HepG2 (cell line): Measurements from ENCODE around the gene RXFP1. TPM values are rescaled to one million over a fixed set of nuclear protein-coding genes. Genes with fewer than 3 reads are reported as not detected.
A peak's percentile ranks its signal among the peaks of the same experiment; 100 is the strongest.

Experiments
- FIP1L1 ChIP-seq: fragments of 200-400 bp; formaldehyde crosslinking; IDR thresholded peaks from 2 replicates; pipeline ENCODE4 v1.6.1; 2018; ENCODE audit warnings: low read depth, mild to moderate bottlenecking, low read length, moderate library complexity, borderline replicate concordance; ENCODE audit not compliant: insufficient read depth
- FOSL1 ChIP-seq: sonication (generic); formaldehyde crosslinking; IDR thresholded peaks from 2 replicates; pipeline ENCODE4 v1.9.0; 2021; ENCODE audit warnings: missing genetic modification reagents, borderline replicate concordance
- HBP1 ChIP-seq: IDR thresholded peaks from 2 replicates; pipeline ENCODE4 v1.6.1; 2016; ENCODE audit warnings: low read depth, control low read depth
- KAT2B ChIP-seq: fragments of 150-350 bp; IDR thresholded peaks from 2 replicates; pipeline ENCODE4 v1.6.1; 2014; ENCODE audit warnings: low read depth, low read length, borderline replicate concordance
- MYC ChIP-seq: sonication (generic); formaldehyde crosslinking; IDR thresholded peaks from 2 replicates; pipeline ENCODE4 v1.9.0; 2021; ENCODE audit warnings: missing genetic modification reagents, borderline replicate concordance
- NCOA5 ChIP-seq: sonication (generic); formaldehyde crosslinking; IDR thresholded peaks from 2 replicates; pipeline ENCODE4 v1.4.0; 2020; ENCODE audit warnings: missing genetic modification reagents
- PHB2 ChIP-seq: fragments of 450-650 bp; IDR thresholded peaks from 2 replicates; pipeline ENCODE4 v1.6.1; 2018; ENCODE audit not compliant: partially characterized antibody
- PHF21A ChIP-seq: sonication (generic); formaldehyde crosslinking; IDR thresholded peaks from 2 replicates; pipeline ENCODE4 v1.5.0; 2020; ENCODE audit warnings: mild to moderate bottlenecking, missing genetic modification reagents
- PHF8 ChIP-seq: sonication (generic); formaldehyde crosslinking; IDR thresholded peaks from 2 replicates; pipeline ENCODE4 v1.5.0; 2020; ENCODE audit warnings: missing genetic modification reagents
- RORA ChIP-seq: sonication (generic); formaldehyde crosslinking; IDR thresholded peaks from 2 replicates; pipeline ENCODE4 v1.5.0; 2020; ENCODE audit warnings: mild to moderate bottlenecking, missing genetic modification reagents, moderate library complexity
- SMAD9 ChIP-seq: sonication (generic); formaldehyde crosslinking; IDR thresholded peaks from 2 replicates; pipeline ENCODE4 v1.5.1; 2020; ENCODE audit warnings: mild to moderate bottlenecking, missing genetic modification reagents
- THAP11 ChIP-seq: IDR thresholded peaks from 2 replicates; pipeline ENCODE4 v1.6.1; 2016; ENCODE audit warnings: missing biosample characterization, missing genetic modification reagents
- ZKSCAN1 ChIP-seq: fragments of 150-350 bp; IDR thresholded peaks from 2 replicates; pipeline ENCODE4 v1.6.1; 2014; ENCODE audit warnings: low read length
- ZNF12 ChIP-seq: sonication (generic); formaldehyde crosslinking; IDR thresholded peaks from 2 replicates; pipeline ENCODE4 v1.5.0; 2020; ENCODE audit warnings: missing genetic modification reagents
- ZNF530 ChIP-seq: sonication (generic); formaldehyde crosslinking; IDR thresholded peaks from 2 replicates; pipeline ENCODE4 v1.5.0; 2020; ENCODE audit warnings: low read depth, mild to moderate bottlenecking, missing genetic modification reagents
- ZSCAN9 ChIP-seq: IDR thresholded peaks from 2 replicates; pipeline ENCODE4 v1.6.1; 2016; ENCODE audit warnings: borderline replicate concordance
- polyA plus RNA-seq, 8 experiments: library from polyadenylated mRNA; depleted of rRNA in 3 of 8; stranded (reverse) in 7 of 8; unstranded in 1 of 8; fragments of >200 nt; fragmentation: Illumina TruSeq in 4 of 8; extraction: Trizol in 4 of 8; gene quantifications; 2 replicates each; pipeline versions ENCODE4 v1.2.1 to v1.2.3, GENCODE V29; 2011 to 2016; ENCODE audit warnings: low read depth in 4 of 8, missing spikeins in 1 of 8, mixed read lengths in 1 of 8; ENCODE audit not compliant: insufficient read depth in 1 of 8
- total RNA-seq, 5 experiments: library from RNA; depleted of rRNA; stranded (reverse); fragments of >200 nt; fragmentation: Illumina TruSeq; extraction: Trizol; gene quantifications; 2 replicates each; pipeline ENCODE4 v1.2.3, GENCODE V29; 2016; ENCODE audit warnings: low read depth in 1 of 5
- TF ChIP-seq, protein P1 (sequence below): IDR thresholded peaks from 2 replicates; pipeline ENCODE4 v1.6.1; 2016; ENCODE audit warnings: low read depth, missing genetic modification reagents, missing compliant biosample characterization
- TF ChIP-seq, protein P2 (sequence below): sonication (generic); formaldehyde crosslinking; IDR thresholded peaks from 2 replicates; pipeline ENCODE4 v1.4.0; 2020; ENCODE audit warnings: mild to moderate bottlenecking, missing genetic modification reagents
- TF ChIP-seq, protein P3 (sequence below): sonication (generic); formaldehyde crosslinking; conservative IDR thresholded peaks from 2 replicates; pipeline ENCODE4 v1.4.0; 2020; ENCODE audit warnings: mild to moderate bottlenecking, missing genetic modification reagents, moderate library complexity

RXFP1 gene
- total and polyA plus RNA-seq, 2 of the 13 experiments (the other 11 are each of a cell fraction or from before 2014, with no cell fraction given) = not detected

DNA sequence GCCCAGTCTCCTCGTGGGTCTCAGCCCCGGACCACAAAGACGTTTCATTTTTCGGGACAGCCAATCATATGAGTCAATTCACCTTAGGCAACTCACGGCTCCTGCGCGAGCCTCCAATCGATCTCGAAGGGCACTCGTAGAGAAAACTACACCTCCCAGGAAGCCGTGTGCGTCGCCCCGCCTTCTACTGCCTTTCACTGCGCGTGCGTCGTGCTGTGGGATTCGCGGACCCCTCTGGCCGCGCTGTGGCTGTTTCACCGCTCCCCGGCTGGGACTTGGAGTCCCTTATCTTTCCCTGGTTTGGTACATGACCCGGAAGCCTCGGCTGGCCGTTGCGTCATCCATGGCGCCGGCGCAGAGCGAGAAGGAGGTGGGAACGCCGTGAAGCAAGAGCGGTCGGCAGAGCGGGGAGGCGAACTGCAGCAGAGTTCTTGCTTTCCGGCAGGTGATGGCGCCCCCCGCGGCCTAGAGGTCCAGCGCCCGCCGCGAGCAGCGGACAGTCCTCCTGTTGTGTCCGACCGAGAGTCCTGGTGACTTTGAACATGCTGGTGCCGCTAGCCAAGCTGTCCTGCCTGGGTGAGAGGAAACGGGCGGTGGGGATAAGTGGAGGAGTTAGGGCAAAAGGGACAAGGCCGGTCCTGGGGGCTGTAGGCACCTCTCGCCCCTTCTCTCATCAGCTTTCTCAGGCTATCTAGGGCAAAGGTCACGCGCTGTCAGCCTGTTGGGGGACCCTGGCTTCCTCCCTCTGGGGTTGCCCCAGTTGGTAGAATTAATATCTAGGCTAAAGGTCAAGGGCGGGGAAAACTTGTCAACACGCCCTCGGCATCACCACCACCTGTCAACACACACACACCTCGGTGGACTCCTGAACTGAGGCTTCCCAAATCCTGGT, 150.5 kb downstream of the RXFP1 start, which contains the start of gene ETFDH (continued):
- TF ChIP-seq, protein P1, sequence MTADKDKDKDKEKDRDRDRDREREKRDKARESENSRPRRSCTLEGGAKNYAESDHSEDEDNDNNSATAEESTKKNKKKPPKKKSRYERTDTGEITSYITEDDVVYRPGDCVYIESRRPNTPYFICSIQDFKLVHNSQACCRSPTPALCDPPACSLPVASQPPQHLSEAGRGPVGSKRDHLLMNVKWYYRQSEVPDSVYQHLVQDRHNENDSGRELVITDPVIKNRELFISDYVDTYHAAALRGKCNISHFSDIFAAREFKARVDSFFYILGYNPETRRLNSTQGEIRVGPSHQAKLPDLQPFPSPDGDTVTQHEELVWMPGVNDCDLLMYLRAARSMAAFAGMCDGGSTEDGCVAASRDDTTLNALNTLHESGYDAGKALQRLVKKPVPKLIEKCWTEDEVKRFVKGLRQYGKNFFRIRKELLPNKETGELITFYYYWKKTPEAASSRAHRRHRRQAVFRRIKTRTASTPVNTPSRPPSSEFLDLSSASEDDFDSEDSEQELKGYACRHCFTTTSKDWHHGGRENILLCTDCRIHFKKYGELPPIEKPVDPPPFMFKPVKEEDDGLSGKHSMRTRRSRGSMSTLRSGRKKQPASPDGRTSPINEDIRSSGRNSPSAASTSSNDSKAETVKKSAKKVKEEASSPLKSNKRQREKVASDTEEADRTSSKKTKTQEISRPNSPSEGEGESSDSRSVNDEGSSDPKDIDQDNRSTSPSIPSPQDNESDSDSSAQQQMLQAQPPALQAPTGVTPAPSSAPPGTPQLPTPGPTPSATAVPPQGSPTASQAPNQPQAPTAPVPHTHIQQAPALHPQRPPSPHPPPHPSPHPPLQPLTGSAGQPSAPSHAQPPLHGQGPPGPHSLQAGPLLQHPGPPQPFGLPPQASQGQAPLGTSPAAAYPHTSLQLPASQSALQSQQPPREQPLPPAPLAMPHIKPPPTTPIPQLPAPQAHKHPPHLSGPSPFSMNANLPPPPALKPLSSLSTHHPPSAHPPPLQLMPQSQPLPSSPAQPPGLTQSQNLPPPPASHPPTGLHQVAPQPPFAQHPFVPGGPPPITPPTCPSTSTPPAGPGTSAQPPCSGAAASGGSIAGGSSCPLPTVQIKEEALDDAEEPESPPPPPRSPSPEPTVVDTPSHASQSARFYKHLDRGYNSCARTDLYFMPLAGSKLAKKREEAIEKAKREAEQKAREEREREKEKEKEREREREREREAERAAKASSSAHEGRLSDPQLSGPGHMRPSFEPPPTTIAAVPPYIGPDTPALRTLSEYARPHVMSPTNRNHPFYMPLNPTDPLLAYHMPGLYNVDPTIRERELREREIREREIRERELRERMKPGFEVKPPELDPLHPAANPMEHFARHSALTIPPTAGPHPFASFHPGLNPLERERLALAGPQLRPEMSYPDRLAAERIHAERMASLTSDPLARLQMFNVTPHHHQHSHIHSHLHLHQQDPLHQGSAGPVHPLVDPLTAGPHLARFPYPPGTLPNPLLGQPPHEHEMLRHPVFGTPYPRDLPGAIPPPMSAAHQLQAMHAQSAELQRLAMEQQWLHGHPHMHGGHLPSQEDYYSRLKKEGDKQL (CRISPR knock-in tag) = 0 out of 2 replicates have a peak, but pooled peaks have one; percentile 35
- TF ChIP-seq KAT2B (peak; percentile 42; the same call in 1 of the 2 replicates), HBP1 (CRISPR knock-in tag) (peak; percentile 73; the same call in 1 of the 2 replicates), ZNF12 (CRISPR knock-in tag) (no peak), RORA (no peak), ZSCAN9 (CRISPR knock-in tag) (peak; percentile 25), PHB2 (no peak), PHF21A (CRISPR knock-in tag) (peak; percentile 86), ZKSCAN1 (no peak), FIP1L1 (no peak), NCOA5 (CRISPR knock-in tag) (no peak), FOSL1 (CRISPR knock-in tag) (no peak), ZNF530 (CRISPR knock-in tag) (no peak), SMAD9 (no peak), PHF8 (CRISPR knock-in tag) (peak; percentile 65), MYC (CRISPR knock-in tag) (peak; percentile 84; the same call in 1 of the 2 replicates), THAP11 (CRISPR knock-in tag) (peak; percentile 99)
- TF ChIP-seq, protein P2, sequence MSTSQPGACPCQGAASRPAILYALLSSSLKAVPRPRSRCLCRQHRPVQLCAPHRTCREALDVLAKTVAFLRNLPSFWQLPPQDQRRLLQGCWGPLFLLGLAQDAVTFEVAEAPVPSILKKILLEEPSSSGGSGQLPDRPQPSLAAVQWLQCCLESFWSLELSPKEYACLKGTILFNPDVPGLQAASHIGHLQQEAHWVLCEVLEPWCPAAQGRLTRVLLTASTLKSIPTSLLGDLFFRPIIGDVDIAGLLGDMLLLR = peak; percentile 69; the same call in 1 of the 2 replicates
- TF ChIP-seq, protein P3, sequence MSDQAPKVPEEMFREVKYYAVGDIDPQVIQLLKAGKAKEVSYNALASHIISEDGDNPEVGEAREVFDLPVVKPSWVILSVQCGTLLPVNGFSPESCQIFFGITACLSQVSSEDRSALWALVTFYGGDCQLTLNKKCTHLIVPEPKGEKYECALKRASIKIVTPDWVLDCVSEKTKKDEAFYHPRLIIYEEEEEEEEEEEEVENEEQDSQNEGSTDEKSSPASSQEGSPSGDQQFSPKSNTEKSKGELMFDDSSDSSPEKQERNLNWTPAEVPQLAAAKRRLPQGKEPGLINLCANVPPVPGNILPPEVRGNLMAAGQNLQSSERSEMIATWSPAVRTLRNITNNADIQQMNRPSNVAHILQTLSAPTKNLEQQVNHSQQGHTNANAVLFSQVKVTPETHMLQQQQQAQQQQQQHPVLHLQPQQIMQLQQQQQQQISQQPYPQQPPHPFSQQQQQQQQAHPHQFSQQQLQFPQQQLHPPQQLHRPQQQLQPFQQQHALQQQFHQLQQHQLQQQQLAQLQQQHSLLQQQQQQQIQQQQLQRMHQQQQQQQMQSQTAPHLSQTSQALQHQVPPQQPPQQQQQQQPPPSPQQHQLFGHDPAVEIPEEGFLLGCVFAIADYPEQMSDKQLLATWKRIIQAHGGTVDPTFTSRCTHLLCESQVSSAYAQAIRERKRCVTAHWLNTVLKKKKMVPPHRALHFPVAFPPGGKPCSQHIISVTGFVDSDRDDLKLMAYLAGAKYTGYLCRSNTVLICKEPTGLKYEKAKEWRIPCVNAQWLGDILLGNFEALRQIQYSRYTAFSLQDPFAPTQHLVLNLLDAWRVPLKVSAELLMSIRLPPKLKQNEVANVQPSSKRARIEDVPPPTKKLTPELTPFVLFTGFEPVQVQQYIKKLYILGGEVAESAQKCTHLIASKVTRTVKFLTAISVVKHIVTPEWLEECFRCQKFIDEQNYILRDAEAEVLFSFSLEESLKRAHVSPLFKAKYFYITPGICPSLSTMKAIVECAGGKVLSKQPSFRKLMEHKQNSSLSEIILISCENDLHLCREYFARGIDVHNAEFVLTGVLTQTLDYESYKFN (CRISPR knock-in tag) = peak; percentile 69
